ENCODE data around the gene SMPD3. TPM values are rescaled to one million over a fixed set of nuclear protein-coding genes. Genes with fewer than 3 reads are reported as not detected.

The SMPD3 gene
- polyA plus RNA-seq, 1 experiment, result 0.27 TPM

DNA sequence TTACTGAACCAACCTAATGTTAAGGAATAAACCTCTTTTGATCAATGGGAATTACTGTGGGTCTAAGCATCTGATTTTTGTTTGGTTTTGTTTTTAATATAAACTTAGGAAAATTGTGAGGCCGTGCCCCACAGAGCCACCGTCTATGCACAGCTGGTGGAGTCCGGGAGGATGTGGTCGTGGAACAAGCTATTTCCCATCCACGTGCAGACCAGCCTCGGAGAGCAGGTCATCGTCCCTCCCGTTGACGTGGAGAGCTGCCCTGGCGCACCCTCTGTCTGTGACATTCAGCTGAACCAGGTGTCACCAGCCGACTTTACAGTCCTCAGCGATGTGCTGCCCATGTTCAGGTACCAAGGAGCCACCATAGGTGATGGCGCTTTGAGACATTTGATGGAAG, 109.1 kb downstream of the SMPD3 start:
- H3K4me3 ChIP-seq (ENCODE audit: low read depth, low read length), result no peak overlapping the region
- DNase-seq (ENCODE audit: low read depth), result no peak
- H3K27me3 ChIP-seq (ENCODE audit: control insufficient read depth, insufficient read depth, low read length), result no peaks in the 10 kb centered on the region
- ChIA-PET POLR2A (no interaction called here), CTCF (interaction anchor here (1.1 to 2.1 kb wide), 5 partner anchors 11 to 78 kb away, joined by 3 to 14 read pairs (median 8); partner anchors contain the start of gene SLC7A6)
- TF ChIP-seq, protein P1, sequence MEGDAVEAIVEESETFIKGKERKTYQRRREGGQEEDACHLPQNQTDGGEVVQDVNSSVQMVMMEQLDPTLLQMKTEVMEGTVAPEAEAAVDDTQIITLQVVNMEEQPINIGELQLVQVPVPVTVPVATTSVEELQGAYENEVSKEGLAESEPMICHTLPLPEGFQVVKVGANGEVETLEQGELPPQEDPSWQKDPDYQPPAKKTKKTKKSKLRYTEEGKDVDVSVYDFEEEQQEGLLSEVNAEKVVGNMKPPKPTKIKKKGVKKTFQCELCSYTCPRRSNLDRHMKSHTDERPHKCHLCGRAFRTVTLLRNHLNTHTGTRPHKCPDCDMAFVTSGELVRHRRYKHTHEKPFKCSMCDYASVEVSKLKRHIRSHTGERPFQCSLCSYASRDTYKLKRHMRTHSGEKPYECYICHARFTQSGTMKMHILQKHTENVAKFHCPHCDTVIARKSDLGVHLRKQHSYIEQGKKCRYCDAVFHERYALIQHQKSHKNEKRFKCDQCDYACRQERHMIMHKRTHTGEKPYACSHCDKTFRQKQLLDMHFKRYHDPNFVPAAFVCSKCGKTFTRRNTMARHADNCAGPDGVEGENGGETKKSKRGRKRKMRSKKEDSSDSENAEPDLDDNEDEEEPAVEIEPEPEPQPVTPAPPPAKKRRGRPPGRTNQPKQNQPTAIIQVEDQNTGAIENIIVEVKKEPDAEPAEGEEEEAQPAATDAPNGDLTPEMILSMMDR (IDR thresholded peaks at IDR 0.05; ENCODE audit: insufficient read depth, low read depth, low read length), result no peak
- peaks cover 17% of the 10 kb centered on the region for H3K36me3 ChIP-seq (ENCODE audit: control insufficient read depth, insufficient read depth, low read length)

DNA sequence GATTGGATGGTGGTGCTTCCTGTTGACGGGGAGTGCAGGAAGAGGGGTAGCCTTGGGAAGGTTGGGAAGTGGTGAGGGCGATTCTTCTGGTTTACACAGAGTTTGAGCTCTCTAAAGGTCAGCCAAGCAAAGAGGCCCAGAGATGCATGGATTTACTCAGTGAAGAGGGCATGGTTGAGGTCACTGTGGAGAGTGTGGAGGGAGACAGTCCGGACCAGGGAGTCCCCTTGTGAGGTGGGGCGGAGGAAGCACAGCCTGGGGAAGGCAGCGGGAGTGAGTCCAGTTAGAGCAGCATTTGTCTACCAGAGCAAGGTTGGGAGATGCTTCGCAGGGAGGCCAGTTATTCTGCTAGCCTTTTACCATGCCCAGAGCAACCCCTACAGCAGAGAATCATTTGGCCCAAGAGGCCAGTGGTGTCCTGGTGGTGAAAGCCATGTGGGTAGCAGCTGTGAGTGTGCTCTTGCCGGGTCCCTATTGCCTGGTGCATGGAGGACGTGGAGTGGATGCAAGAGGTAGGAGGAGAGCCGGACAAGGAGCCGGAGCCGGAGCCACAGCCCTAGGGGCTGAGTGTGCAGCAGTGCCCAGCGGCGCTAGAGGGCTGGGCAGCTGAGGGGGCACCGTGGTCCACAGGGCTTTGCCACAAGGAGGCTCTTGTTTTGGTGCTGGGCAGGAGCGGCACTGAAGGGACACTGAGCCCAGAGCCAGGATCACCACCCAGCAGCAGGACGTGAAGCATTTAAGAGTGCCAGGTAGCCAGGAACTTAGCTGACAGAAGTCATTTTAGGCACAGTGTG, 109.8 kb downstream of the SMPD3 start:
- peaks cover 20% of the 10 kb centered on the region for H3K36me3 ChIP-seq (ENCODE audit: control insufficient read depth, insufficient read depth, low read length)
- TF ChIP-seq, protein P1 (IDR thresholded peaks at IDR 0.05; ENCODE audit: insufficient read depth, low read depth, low read length), result no peak
- DNase-seq (ENCODE audit: low read depth), result no peak
- ChIA-PET POLR2A (no interaction called here), CTCF (interaction anchor here (0.5 to 2.1 kb wide), 7 partner anchors 10 to 94 kb away, joined by 3 to 14 read pairs (median 4); partner anchors contain the start of gene SLC7A6)
- H3K27me3 ChIP-seq (ENCODE audit: control insufficient read depth, insufficient read depth, low read length), result no peaks in the 10 kb centered on the region
- no peak overlapping the region for H3K4me3 ChIP-seq (ENCODE audit: low read depth, low read length)

DNA sequence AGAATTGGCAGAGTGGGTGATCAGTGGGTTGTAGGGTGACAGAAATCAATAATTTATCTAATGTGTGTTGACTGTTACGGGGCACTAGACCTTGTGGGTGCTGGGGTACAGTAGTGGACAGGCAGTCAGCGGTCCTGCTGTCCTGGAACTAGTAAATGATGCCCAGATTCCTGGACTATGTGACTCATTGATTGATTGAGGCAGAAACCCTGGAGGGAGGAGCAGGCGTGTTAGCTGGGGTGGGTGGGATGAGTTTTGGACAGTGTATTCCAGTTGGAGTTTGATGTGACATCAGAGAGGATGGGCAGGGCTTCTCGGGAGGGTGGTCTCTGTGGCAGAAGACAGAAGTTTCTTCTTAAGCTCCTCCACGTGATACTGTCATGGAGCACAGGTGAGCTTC, 113.1 kb downstream of the SMPD3 start:
- ChIA-PET CTCF (interaction anchor here (1.0 to 4.7 kb wide), 4 partner anchors 13 to 73 kb away, joined by 3 to 33 read pairs (median 12); partner anchors contain the start of gene SLC7A6), POLR2A (interaction anchor here (0.6 kb wide), 1 partner anchor 1261 kb away, joined by 3 read pairs; no protein-coding TSS in a partner anchor)
- no peak for DNase-seq (ENCODE audit: low read depth)

DNA sequence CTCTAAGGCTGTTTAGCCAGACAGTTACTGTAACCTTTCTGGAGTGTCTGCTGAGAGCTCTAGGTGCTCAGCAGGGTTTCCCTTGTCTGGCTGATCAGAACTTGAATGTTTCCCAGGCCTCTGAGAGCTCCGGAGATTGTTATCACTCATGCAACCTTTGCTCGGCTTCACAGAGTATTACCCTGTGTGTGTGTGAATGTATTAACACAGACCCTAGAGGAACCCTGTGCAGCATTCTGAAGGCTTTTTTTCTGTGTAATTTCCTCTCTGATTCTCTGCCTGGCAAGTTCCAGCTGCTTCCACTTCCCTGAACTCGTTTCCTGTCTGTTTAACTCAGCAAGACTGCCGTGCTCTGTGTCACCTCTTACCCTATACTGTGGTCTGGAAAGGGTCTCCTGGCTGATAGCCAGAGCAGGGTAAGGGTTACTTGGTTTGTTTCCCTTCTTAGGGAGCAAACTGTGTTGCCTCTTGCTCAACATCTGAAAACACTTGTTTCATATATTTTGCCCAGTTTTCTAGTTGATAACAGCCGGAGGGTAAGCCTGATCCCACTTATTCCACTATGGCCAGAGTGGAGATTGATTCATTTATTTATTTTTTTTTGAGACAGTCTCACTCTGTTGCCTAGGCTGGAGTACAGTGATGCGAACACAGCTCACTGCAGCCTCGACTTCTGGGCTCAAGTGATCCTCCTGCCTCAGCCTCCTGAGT, 115.7 kb downstream of the SMPD3 start:
- CTCF ChIA-PET, result interaction anchor here (0.7 to 4.7 kb wide), 7 partner anchors 13 to 95 kb away, joined by 3 to 33 read pairs (median 4); partner anchors contain the start of gene SLC7A6

More for the DNA sequence above, 113.1 kb downstream of the SMPD3 start:
- H3K36me3 ChIP-seq (ENCODE audit: control insufficient read depth, insufficient read depth, low read length), result peaks cover 14% of the 10 kb centered on the region
- H3K27me3 ChIP-seq (ENCODE audit: control insufficient read depth, insufficient read depth, low read length), result no peaks in the 10 kb centered on the region
- no peak overlapping the region for H3K4me3 ChIP-seq (ENCODE audit: low read depth, low read length)
- TF ChIP-seq, protein P1 (IDR thresholded peaks at IDR 0.05; ENCODE audit: insufficient read depth, low read depth, low read length), result no peak

More for the DNA sequence above, 115.7 kb downstream of the SMPD3 start:
- Histone ChIP-seq H3K4me3 (ENCODE audit: low read depth, low read length) (no peak overlapping the region), H3K27me3 (ENCODE audit: control insufficient read depth, insufficient read depth, low read length) (no peaks in the 10 kb centered on the region), H3K36me3 (ENCODE audit: control insufficient read depth, insufficient read depth, low read length) (peaks cover 3% of the 10 kb centered on the region; the same call in 1 of the 2 replicates)
- POLR2A ChIA-PET, result no interaction called here
- no peak for DNase-seq (ENCODE audit: low read depth)
- TF ChIP-seq, protein P1 (IDR thresholded peaks at IDR 0.05; ENCODE audit: insufficient read depth, low read depth, low read length), result no peak
